ENCODE measurements around the gene SMARCAL1.

DNA sequence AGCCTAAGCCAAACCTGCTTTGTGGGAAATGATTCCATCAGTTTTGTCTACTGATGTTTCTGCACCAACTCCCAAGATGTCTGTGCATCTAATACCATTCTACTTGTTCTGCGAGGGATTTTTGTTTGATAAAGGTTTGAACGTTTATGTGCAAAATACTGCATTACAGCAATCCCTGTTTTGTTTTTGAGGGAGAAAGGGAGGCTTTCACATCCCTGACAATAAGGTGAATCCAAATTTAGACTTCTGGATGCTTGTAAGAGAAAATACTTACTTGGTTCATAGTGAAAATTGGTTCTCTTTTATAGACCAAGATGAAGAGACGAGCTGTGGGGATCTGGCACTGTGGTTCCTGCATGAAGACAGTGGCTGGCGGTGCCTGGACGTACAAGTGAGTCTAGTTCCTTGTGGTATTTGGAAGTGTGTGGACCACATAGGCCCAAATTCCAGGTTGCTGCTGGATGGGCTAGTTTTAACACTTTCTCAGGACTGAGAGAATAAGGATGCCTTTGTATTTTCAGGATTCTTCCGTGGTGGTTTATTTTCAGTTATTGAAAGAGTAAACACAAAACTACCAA, 87.4 kb downstream of the SMARCAL1 start:
- TF ChIP-seq CTCF (IDR thresholded peaks at IDR 0.05) (no peak), POLR2A (IDR thresholded peaks at IDR 0.05) (no peak)

Measured in right lobe of liver (tissue), 4 donors.